Peyer's patch (tissue), 4 donors: ENCODE data around the gene VANGL1.

Experiments
- CTCF ChIP-seq, 6 experiments: fragments of 450-650 bp in 4 of 6; fragments of 200-600 bp in 2 of 6; sonication (generic) in 1 of 6; IDR thresholded peaks; one replicate each; pipeline ENCODE4 v1.5.1; 2017 to 2019; ENCODE audit warnings: antibody characterized with exemption in 6 of 6, mild to moderate bottlenecking in 3 of 6, moderate library complexity in 1 of 6
- POLR2A ChIP-seq, 2 donors: fragments of 450-650 bp; IDR thresholded peaks; one replicate each; pipeline ENCODE4 v1.5.1; 2017; ENCODE audit warnings: antibody characterized with exemption in 2 of 2, mild to moderate bottlenecking in 2 of 2, moderate library complexity in 2 of 2

DNA sequence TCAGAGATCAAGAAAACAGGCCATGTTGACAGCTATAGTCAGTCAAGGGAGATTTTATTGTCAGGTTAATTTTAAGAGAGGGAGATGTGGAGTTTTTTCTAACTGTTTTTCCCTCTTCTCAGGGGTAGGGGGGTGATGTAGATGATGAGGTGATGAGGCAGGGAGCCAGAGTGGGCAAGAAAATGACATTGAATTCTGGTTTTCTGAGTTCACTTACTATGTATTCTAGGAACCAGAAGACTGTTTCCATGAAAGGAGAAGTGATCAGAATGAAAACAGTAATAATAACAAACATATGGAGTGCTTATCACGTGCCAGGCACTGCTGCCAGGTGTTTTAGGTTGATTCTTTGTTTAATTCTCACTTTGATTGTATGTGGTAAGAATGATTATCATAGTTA, 86.6 kb downstream of the VANGL1 start:
- TF ChIP-seq CTCF (IDR thresholded peaks at IDR 0.05) (no peak), POLR2A (IDR thresholded peaks at IDR 0.05) (no peak)
